Measurements from ENCODE around the gene ITPKB. TPM values are rescaled to one million over a fixed set of nuclear protein-coding genes. Genes with fewer than 3 reads are reported as not detected.
A peak's percentile ranks its signal among the peaks of the same experiment; 100 is the strongest.

Gene ITPKB
- total and polyA plus RNA-seq, 8 donors: 25.0 to 38.7 (median 32.6) TPM

DNA sequence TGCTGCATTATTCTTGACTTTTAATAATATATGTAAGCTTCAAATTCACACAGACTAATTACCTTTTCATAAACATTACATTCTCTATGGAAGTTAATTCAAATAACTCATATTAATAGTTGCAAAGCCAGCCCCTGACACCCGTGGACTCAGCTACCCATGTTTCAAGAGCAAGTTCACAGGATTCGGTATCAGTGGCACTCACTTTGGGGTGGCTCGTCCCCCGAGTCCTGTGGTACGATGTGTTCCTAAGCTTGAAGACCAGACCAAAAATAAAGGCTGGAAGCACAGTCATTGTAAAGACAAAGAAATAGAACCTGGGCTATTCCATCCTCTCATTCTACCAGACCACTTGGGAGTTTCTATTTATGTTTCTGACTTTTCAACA, 70.9 kb downstream of the ITPKB start:
- H3K9me3 ChIP-seq: no peaks in the 10 kb centered on the region
- ATAC-seq (no peak), DNase-seq (no peak)
- H3K36me3 ChIP-seq: no peaks in the 10 kb centered on the region
- peaks cover 24 to 69% of the 10 kb centered on the region in 2 donors for H3K4me1 ChIP-seq
- TF ChIP-seq, protein P1, sequence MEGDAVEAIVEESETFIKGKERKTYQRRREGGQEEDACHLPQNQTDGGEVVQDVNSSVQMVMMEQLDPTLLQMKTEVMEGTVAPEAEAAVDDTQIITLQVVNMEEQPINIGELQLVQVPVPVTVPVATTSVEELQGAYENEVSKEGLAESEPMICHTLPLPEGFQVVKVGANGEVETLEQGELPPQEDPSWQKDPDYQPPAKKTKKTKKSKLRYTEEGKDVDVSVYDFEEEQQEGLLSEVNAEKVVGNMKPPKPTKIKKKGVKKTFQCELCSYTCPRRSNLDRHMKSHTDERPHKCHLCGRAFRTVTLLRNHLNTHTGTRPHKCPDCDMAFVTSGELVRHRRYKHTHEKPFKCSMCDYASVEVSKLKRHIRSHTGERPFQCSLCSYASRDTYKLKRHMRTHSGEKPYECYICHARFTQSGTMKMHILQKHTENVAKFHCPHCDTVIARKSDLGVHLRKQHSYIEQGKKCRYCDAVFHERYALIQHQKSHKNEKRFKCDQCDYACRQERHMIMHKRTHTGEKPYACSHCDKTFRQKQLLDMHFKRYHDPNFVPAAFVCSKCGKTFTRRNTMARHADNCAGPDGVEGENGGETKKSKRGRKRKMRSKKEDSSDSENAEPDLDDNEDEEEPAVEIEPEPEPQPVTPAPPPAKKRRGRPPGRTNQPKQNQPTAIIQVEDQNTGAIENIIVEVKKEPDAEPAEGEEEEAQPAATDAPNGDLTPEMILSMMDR (IDR thresholded peaks at IDR 0.05): no peak
- H3K27me3 ChIP-seq: no peaks in the 10 kb centered on the region
- intact Hi-C loops (cut with DNase I): no loop called here
- H3K4me3 ChIP-seq: no peak overlapping the region
- peak overlapping the region in 1 of 2 donors; percentile 37 for H3K27ac ChIP-seq

DNA sequence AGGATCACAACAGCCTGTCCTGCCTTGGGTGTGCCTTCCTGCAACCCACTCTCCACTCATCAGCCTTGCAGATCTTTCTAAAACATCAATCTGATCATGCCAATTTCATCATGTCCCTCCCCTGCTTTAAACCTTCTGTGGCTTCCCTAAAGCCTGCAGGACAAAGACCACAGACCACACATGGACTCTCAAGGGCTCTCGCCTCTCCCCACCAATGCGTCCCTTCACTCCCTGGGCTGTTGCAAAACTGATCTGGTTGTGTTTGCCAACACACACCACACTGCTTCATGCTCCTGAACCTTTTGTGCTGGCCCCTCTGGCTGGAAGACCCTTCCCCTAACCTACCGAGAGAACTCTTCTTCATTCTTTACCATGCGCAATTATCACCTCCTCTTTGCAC, 72.4 kb downstream of the ITPKB start:
- ATAC-seq: no peak
- H3K9me3 ChIP-seq: no peaks in the 10 kb centered on the region
- no peak for DNase-seq
- H3K36me3 ChIP-seq: no peaks in the 10 kb centered on the region
- H3K27ac ChIP-seq: peak overlapping the region in 1 of 2 donors; percentile 9
- peaks cover 34 to 70% of the 10 kb centered on the region in 2 donors for H3K4me1 ChIP-seq
- no peaks in the 10 kb centered on the region for H3K27me3 ChIP-seq
- TF ChIP-seq, protein P1 (IDR thresholded peaks at IDR 0.05): no peak
- no peak overlapping the region for H3K4me3 ChIP-seq
- intact Hi-C loops (cut with DNase I): no loop called here

DNA sequence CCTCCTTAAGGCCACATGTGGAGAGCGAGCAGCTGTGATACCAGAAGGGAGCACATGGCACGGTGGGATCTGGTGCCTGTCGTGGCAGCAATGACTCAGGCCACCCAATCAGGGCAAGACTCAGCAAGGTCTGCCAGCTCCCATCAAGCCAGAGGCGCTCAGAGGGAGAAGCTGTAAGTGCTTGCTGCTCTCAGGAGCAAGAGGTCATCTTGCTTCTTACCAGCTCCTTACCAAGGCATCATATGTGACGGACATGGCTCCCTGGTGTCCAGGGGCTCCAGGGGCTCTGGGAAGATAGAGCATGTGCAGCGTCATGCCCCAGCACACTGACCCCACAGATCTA, 72.9 kb downstream of the ITPKB start:
- Histone ChIP-seq H3K27ac (peak overlapping the region in 1 of 2 donors; percentile 9), H3K27me3 (no peaks in the 10 kb centered on the region), H3K36me3 (no peaks in the 10 kb centered on the region), H3K9me3 (no peaks in the 10 kb centered on the region), H3K4me3 (no peak overlapping the region), H3K4me1 (peaks cover 40 to 71% of the 10 kb centered on the region in 2 donors)
- ATAC-seq (no peak), DNase-seq (peak in 1 of 4 donors; percentile 27)
- TF ChIP-seq, protein P1 (IDR thresholded peaks at IDR 0.05): no peak
- intact Hi-C loops (cut with DNase I): no loop called here

DNA sequence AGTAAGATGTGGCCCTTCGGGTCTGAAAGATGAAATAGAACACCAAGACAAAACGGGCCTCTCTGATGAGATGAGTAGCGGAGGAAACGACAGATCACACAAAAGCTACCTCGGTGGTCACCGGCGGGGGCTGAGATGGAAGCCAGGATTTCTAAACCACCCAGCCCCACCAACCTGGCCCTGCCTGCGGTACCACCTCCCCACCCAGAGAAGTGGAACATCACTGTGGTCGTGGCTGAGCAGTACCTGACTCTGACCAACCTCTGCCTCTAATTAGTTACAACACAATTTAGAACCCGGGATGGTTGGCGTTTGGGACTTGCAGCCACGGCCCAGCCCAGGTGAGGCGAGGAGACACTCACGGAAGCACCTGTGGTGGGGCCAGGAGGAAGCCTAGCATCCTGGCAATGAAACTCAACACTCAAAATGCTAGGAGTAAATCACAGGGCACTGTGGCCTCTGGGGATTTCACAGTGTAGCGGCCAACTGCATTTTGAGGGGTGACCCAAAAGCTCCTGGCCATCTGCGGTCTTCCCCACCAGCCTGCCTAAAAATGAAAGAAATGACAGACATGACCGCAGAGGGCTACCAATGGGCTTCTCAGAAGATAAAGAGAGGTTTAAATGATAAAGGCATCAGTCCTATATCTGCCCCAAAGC, 73.4 kb downstream of the ITPKB start:
- Histone ChIP-seq H3K4me1 (peaks cover 44 to 75% of the 10 kb centered on the region in 2 donors), H3K27me3 (no peaks in the 10 kb centered on the region), H3K4me3 (no peak overlapping the region), H3K27ac (peak overlapping the region; percentile 9 to 88), H3K36me3 (no peaks in the 10 kb centered on the region), H3K9me3 (no peaks in the 10 kb centered on the region)
- TF ChIP-seq, protein P1 (IDR thresholded peaks at IDR 0.05): no peak
- DNase-seq (peak in 1 of 4 donors; percentile 27), ATAC-seq (no peak)
- intact Hi-C loops (cut with DNase I): no loop called here

DNA sequence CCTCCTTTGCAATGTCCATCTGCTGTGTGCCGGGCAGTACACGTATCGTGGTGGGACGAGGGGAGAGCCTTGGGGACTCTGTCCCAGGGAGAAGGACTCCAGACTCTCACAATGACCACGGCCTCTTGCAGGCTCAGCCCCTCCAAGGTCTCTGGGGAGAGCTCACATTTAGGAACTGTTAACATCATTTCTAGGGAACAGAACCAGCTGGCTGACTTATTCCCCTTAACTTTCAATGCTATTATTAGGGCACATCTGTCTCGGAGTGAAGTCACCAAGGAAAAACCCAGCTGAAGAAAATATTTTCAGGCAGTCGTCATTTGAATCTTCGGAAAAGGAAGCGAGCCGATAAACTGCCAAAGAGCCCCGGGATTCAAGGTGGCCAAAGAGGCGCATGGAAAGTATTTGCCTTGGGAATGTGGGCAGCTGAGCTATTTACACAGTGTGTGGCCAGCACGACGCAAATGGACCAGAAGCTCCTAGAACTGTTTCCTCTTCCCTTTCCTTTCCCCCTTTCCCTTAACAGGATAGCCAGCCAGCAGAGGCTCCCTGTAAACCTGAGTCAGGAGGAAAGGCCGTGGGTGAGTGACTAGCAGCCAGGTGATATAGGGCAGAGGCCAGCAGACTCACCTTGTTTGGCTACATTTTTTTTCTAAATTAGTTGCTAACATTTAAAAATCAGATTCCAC, 74.5 kb downstream of the ITPKB start:
- no peaks in the 10 kb centered on the region for H3K36me3 ChIP-seq
- H3K4me3 ChIP-seq: no peak overlapping the region
- ATAC-seq (peak; percentile 53), DNase-seq (peak in 2 of 4 donors; percentile 46 to 57)
- peak overlapping the region; percentile 88 for H3K27ac ChIP-seq
- intact Hi-C loops (cut with DNase I): no loop called here
- TF ChIP-seq, protein P1 (IDR thresholded peaks at IDR 0.05): no peak
- H3K4me1 ChIP-seq: peaks cover 52 to 85% of the 10 kb centered on the region in 2 donors
- H3K27me3 ChIP-seq: no peaks in the 10 kb centered on the region
- H3K9me3 ChIP-seq: no peaks in the 10 kb centered on the region

Data from left lung (tissue), 10 donors.